ENCODE measurements around the gene MYOCD.

The MYOCD gene

DNA sequence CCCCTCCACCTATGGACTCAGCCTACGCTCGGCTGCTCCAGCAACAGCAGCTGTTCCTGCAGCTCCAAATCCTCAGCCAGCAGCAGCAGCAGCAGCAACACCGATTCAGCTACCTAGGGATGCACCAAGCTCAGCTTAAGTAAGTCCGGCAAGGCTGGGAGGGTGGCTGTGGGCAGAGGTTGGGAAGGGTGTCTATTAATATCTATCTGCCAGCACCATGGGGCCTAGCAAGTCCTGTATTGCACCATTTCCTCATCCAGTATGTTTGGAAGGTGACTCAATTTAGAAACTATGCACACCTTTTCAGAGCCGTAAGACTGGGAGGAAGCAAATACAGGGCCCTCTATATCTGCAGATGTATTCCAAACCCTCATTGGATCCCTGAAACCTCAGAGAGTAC, 78.6 kb downstream of the MYOCD start:
- DNase-seq (ENCODE audit: low read depth in 2 of 3, low spot score in 1 of 3) = no peak

DNA sequence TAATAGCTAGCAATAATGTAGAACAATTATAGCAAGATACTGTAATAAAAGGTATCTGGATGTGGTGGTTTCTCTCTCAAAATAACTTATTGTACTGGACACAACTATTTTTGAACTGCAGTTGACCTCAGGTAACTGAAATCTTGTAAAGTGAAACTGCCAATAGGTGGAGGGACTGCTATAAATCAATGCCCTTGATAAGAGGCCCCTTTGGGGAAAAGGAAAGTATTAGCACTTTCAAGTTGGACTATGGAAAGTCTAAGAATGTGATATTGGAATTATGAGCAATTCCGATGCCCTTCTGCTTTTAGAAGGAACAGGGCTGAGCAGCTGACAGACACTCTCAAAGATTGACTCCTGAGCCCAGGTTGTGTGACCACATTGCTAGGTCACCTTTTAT, 79.1 kb downstream of the MYOCD start:
- DNase-seq (ENCODE audit: low read depth in 2 of 3, low spot score in 1 of 3) = no peak

DNA sequence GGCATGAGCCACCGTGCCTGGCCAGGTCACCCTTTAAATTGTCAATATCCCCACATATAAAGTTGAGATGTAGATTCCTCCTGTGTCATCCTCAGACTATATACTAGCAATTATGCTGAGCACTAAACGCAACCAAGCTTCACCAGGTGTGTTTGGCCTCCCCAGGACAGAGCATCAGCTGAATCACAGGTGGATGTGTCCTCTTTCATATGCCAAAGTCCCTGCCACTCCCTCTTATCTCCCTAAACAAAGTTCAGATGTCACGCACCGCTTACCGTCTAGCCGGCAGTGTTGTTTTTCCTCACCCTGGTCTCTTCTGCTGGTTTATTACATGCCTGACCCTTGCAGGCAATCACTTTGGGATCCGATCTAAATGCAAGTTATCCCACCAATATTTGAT, 79.8 kb downstream of the MYOCD start:
- DNase-seq (ENCODE audit: low read depth in 2 of 3, low spot score in 1 of 3) = no peak

DNA sequence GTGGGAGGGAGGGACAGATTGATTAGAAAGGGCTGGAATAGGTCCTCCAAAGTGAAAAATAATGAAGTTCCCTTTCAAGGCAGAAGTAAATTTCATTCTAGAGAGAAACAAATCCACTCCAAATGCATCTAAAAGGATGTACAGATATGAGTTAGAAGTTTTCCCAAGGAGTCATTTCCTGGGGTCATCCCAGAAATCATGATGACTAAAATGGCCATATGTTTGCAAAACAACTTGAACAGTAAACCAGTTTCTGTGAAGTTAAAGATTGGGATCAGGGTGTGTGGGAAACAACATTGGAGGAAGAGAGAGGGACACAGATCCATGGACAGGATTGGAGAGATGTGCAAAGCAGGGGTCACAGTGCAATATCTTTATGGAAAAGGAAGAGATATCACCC, 91.1 kb downstream of the MYOCD start:
- DNase-seq (ENCODE audit: low read depth in 2 of 3, low spot score in 1 of 3) = no peak

DNA sequence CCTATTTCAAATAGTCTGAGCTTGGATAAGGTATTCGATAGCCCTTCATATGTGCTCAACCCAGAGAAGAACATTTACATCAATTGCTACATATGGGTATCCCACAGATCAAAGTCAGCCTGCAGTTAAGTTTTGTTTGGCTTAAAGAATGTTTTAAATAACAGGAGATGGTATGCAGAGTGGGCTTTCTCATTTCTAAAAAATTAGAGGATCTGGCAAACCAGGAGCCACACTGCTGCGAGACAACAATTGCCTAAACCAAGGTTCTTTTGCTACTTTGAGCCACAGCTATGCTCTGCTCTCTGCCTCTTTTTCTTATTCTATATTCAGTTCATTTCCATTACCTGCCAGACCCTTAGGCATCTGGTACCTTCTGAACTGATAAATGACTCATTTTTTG, 93.4 kb downstream of the MYOCD start:
- DNase-seq (ENCODE audit: low read depth in 2 of 3, low spot score in 1 of 3) = no peak

DNA sequence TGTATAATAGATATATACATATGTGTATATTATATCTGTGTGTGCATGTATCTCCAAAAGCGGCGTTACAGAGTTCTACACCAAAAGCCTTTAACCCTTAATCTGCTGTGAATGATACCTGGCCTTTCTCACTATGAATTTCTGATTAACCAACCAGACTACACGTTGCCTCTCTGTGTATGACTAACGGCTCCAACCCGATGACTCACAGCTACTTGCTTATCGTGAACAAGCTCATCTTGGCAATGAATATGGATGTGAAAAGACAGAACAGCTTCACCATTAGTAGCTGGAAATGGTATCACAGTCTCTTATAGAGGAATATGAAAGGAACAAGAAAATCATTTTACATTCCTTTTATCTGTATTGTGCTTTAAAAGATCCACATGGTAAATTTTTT, 99.9 kb downstream of the MYOCD start:
- no peak for DNase-seq (ENCODE audit: low read depth in 2 of 3, low spot score in 1 of 3)

DNA sequence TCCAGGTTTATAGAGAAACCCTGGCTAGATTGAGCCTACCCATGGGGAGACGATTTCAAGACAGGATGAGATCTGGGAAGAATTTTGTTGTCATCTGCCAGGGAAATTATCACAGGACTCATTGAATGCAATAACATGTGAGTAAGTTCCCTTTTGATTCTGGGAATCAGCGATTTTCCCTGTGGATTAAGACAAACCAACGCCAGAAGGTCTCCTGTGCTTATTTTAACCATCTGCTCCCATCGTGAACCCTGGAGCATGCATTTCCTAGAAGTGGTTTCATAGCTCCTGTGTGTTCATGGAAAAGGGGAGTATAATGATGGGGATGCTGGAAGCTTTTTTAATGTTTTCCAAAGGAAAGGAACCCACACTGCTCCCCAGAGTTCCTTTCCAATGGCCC, 102.6 kb downstream of the MYOCD start:
- DNase-seq (ENCODE audit: low read depth in 2 of 3, low spot score in 1 of 3) = no peak

DNA sequence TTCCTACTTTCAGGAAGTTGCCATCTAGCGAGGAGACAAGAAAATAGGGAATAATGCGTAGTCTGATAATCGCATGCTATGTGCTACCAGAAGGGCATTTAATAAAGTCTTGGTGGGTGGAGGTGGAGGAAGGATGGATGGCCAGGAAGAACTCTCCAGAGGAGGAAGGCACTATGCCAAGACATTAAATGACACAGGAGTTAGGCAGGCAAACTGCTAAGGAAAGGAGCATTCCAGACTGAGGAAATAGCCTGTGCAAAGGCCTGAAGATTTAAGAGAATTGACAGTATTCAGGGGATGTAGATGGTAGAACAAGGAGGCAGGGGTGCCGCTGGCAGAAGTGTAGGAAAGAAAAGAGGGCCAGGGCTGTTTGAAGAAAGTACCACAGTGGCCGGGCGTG, 104.3 kb downstream of the MYOCD start:
- DNase-seq (ENCODE audit: low read depth in 2 of 3, low spot score in 1 of 3) = no peak

DNA sequence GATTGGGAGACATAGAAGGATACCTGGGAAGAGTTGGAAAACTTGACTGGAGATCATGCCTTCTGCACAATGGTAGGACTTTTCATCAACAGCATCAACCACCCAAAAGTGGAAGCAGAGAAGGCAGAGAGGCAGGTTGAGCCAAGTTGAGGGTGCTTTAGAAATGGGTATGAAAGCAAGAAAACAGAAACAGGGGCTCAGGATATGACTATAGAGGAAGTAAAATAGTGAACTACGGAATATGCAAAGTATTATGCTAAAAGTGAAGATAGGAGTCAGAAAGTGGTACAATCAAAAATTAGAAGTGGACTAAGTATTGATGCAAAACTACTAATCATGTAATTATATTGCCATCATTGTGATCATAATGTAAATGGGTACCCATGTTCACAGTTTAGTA, 107.5 kb downstream of the MYOCD start:
- DNase-seq (ENCODE audit: low read depth in 2 of 3, low spot score in 1 of 3) = no peak

DNA sequence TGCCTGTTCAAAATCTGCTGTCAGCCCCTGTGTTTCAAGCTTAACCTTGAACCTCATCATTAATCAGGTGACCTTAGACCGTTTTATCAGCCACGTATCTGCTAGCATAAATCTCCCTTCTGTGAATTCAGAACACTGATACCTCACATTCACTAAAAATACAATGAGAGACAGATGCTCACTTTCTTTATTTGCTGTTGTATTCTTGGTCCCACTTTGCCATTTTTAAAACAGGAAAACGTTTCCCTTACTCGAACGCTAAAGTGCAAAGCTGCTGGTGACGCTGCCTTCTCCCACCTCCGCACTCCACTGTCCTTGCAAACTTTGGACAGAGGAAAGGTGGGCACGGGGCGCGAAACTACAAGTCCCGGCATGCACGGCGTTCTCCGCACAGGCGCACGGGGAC, 123.4 kb downstream of the MYOCD start:
- DNase-seq (ENCODE audit: low read depth in 2 of 3, low spot score in 1 of 3) = no peak

DNA sequence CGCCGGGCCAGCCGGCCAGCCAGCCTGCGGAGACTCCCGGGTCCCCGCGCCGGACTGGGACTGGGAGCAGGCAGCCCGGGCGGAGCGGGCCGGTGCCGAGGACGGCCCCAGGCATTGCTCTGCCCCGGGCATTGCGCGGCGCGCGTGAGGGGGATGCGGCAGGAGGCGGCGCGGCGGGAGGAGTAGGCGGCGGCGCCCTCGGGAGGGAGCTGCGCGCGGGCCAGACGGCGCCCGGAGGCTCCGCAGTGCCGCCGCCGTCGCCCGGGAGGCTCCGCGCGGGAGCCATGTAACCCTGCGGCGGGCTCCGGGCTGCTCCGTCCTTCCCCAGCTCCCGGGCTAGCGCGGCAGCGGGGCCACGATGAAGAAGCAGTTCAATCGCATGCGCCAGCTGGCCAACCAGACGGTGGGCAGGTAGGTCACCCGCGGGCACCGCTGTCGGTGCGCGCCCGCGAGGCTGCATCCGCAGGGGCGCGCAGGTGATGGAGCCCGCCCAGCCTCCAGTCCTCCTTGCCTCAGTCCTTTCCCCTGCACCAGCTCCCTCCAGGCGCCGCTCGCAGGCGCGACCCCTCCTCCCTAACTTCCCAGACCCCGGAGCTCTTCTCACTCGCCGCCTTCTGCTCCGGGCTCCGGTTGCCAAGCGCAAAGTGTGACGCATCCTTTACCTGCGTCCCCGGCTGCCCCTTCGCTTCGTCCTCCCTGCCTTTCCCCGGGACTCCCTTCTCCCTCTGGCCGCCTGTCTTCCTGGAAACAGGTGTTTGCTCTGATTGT, 124.0 kb downstream of the MYOCD start, which contains the start of gene ARHGAP44:
TSS of gene ARHGAP44 (plus strand) at position 18 of the 768 bp plus-strand sequence. CDS start at position 359, 341 bp downstream.
- peak in 1 of 3 donors; percentile 1 for DNase-seq (ENCODE audit: low read depth in 2 of 3, low spot score in 1 of 3)

DNA sequence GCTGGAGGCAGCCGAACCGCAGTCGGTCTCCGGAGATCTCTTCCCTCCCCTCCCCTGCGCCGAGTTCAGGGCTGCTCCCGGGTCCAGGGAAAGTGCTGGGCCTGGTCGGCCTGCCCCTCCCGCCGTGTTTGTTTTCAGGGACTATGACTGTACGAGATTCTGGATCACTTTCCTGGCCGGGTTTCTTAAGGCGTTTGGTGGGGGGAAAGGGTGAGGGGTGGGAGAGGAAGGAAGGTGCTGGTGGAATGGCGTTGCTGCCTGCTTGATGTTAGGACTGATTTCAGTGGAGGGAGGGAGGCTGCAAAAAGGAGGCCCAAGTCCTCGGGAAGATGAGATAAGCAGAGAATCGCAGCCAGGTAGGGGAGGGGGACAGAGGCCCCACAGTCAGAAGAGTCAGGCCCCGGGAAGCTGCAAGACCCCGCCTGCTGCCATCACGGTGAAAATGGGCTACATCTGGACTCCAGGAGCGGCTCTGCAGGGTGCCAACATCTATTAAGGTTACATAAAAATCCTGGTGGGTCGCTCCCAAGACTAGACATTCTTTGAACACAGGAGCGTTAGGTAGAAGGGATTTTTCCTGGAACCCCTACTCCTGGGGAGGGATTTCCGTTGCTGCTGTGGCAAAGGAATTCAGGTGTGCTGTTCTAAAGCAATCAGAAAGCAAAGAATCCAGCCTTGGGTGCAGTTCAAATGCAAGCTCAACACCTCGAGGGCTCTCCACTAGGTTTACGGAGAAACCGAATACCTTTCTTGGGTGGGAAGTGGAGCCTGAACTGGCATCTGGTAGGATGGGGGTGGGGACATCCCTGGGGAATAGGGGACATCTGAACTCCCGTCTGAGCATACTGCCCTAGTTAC, 124.8 kb downstream of the MYOCD start:
- no peak for DNase-seq (ENCODE audit: low read depth in 2 of 3, low spot score in 1 of 3)

DNA sequence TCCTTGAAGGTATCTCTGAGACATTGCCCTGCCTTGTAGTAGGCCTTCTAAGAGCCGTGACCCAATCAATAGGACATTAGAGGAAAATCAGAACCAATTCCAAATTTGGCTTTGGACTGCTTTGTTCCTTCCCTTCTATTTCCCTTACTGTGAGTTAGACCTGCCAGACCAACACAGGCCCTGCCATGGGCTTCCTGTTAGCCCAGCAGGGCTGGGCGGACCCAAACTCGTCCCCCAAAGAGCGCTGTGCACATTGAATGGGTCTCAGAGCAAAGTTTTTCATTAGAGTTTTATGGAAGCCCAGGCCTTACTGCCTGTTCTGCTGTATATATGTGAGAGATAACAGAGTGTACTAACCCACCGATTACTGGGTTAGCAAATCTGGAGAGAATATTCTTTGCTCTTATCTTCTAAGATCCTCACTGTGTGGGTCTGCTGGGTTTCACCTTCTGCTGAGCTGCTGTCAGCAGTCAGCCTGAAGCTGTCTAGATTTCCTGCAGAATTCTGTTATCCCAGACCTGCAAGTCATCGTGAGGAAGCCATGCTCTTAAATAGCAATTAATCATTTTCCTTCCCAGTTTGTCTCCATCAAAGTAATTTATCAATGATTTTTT, 129.3 kb downstream of the MYOCD start:
- DNase-seq (ENCODE audit: low read depth in 2 of 3, low spot score in 1 of 3) = no peak

DNA sequence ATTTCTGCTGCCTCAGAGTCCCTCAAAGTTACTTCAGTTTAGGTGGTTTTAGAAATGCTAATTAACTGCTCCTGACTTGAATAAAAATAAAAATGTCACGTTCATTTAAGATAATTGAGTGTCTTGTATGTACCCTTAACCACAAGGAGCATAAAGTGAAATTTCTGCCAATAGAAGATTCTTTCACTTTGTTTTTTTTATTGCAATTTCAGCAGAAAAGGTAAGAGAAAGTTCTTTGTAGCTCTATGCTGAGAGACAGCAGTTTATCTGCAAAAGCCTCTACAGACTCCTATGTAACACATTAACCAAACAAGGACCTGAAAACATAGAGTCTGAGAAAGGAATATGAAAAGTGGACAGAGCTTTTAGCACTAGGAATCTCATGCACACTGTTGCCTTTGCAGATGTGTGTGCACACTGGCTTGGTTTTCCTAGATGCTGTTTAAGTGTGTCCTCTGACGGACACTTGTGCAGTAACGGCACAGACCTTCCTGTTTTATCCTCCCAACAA, 135.2 kb downstream of the MYOCD start:
- no peak for DNase-seq (ENCODE audit: low read depth in 2 of 3, low spot score in 1 of 3)

DNA sequence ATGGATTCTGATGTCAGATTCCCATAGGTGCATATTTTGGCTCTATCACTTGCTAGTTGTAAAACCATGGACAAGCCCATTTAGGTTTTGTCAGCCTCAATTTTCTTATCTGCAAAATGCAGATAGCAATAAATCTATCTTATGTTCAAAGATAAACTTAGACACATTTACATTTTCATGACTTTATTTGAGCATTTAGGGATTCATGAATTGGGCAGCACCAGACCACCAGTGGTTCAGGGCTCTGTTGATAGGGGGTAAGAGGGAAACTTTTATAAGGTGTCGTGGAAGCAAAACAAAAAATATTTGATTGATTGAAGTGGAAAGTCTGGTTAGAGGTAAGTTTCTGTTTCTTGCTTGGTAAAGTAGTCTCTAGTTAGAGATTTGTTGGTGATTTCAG, 140.9 kb downstream of the MYOCD start:
- DNase-seq (ENCODE audit: low read depth in 2 of 3, low spot score in 1 of 3) = no peak

DNA sequence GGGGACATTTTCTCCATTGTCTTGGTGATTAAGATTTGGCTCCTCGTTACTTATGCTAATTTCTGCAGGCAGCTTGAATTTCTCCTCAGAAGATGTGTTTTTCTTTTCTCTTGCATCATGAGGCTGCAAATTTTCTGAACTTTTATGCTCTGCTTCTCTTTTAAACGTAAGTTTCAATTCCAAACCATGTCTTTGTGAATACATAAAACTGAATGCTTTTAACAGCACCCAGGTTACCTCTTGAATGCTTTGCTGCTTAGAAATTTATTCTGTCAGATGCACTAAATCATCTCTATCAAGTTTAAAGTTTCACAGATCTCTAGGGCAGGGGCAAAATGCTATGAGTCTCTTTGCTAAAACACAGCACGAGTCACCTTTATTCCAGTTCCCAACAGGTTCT, 143.0 kb downstream of the MYOCD start:
- no peak for DNase-seq (ENCODE audit: low read depth in 2 of 3, low spot score in 1 of 3)

DNA sequence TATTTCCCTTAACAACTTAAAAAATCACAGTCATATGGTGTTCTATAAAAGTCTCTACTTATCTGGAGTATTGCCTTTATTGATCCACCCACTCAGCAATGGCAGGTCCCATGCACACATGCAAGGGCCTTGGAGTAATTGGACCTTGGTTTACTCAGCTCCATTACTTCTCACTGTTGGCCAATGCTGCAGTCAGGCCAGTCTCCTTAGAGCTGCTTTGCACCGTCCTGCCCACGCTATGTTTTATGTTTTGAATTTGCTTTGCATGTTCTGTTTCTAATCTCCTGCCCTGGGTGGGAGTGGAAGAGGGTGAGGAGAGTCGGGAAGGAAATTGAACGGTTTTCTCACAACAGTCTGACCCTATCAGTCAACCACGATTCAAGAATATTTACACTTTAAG, 147.2 kb downstream of the MYOCD start:
- DNase-seq (ENCODE audit: low read depth in 2 of 3, low spot score in 1 of 3) = no peak

DNA sequence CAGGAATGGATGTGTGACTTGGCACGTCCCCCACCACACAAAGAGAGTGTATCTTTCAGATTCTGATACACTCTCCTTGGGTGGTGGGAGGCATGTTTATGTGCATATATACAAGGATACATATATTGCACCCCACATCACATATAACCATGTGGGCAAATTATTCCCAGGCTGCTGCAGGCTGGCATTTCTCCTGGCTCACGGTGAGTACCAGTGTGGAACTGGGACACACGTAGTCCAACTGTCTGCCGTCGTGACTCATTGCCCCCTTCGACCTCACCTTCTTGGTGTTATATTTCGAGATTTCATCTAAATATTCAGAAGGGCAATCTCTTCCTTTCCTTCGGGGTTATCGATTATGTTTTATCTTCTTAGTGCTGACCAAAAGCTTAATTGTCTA, 148.0 kb downstream of the MYOCD start:
- no peak for DNase-seq (ENCODE audit: low read depth in 2 of 3, low spot score in 1 of 3)

DNA sequence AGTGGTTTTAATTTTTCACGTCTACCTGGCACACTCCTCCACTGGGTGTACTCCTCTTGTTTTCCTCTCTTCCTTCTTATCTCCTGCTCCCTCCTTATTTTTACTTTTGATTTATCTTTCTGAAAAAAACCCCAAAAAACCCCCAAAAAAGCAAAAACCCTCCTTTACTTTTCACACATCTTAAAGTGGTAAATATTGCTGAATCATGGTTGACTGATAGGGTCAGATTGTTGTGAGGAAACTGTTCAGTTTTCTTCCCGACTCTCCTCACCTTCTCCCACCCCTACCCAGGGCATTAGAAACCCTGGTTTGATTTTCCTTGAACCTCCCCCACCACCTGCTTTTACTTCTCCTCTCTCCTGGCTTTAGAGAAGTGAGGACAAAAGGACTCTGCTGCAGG, 149.0 kb downstream of the MYOCD start:
- no peak for DNase-seq (ENCODE audit: low read depth in 2 of 3, low spot score in 1 of 3)

DNA sequence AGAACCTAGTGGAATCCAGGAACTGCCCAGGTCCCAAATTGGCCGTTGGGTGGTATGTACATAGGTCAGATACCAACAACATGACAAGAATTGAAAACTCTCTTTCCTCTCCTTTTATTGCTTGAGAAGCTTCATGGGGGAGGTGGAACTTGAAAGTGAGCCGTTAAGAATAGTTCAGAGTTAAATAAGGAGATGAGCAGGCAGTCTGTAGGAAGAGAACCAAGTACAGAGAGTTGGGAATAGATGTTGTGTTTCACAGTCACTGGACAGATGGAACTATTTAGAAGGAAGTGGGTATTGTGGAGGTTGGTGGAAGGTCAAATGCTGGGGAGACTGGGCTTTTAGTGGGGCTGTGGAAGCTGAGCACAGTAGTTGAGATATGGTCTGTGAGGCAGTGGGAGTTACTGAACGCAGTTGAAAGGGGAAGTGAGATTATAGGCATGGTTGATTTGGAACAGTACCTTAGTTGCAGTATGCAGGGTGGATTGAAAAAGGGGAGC, 150.0 kb downstream of the MYOCD start:
- DNase-seq (ENCODE audit: low read depth in 2 of 3, low spot score in 1 of 3) = no peak
